HG03460 (cell line): ENCODE measurements around the gene RGS4.

ENCODE experiments used
- ATAC-seq: cut with Tn5 transposase; IDR thresholded peaks from one replicate; pipeline ENCODE4 v1.9.1; 2021; ENCODE audit not compliant: unreplicated experiment

The RGS4 gene

DNA sequence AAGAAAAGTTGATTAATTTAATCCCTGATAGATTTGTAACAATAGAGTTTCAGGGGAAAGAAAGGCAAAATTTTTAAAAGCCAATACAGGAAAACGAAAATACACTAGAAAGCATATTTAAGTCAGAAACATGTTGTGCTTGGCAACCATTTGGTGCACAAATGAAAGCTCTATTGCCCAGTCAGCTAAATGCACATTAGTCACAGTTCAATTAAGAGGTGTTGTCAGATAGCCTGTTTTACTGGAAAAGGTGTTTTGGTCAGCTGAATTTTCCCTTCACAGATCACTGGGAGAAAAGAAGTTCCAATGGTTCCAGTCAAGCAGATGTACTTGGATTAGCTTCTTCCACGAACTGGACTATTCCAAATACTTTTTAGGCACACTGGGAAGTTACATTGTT lies 25.4 kb downstream of the RGS4 start:
- no peak for ATAC-seq

DNA sequence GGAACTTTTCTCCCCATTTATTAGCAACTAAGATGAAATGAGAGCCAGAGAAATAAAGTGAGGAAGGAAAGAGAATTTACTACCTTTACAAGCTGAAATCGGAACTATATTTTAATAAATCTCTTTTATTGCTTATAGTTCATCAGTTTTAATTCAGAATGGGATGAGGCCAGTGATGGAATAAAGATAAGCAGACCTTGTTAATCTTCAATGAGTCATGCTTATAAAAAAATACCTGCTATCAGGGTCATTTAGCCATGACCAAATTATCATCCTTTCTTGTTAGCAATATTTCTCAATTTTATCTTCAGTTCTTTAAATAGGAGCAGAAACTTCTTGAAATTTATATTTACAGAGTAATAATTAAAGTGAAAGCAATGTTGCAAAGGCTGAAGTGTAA lies 26.1 kb downstream of the RGS4 start:
- no peak for ATAC-seq

DNA sequence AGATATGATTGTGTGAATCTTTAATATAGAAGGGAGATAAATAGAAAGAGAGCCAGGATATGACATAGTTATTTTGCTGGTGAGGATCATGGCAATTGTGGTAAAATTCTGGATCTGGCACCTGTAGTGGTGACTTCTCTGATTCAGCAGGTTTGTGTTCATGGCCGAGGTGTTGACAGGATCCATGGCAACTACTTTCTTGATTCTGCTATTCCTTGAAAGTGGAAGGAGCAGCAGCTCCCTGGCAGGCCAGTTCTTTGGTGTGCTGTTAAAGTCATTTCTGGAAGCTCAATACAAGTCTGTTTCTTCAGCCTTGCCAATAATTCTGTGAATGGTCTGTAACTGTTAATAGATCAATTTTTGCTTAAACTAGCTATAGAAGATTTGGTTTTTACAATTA lies 33.4 kb downstream of the RGS4 start:
- ATAC-seq = no peak

DNA sequence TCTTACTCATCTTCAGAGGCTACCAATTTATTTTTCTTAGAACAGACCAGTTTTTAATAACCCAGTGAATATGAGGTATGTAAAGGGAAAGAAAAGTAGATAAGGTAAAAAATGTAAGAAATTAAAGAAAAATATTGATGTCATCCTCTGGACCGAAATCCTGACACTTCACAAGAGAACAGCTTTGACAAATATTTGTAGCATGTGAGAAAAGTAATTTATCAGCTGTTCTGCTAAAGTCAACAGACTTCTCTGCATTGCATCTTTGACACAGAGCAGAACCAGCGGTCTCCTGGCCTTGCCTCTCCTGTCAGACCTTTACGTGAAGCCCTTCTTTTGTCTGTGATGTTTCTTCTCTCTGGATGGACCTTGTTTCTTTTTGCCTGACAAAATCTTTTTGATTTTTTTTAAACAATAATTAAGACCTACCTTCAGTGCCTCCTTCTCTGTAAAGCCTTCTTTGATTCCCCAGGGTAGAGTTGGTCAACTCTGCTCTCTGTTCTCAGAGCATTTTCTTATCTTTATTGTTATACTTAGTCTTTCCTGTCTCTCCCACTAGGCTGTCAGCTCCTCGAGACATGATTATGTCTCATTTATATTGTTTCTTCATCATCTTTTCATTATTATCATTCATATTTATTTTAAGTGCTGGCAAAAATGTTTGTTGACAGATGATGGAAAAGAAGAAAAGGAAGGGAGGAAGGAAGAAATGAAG lies 35.4 kb downstream of the RGS4 start:
- ATAC-seq = no peak

DNA sequence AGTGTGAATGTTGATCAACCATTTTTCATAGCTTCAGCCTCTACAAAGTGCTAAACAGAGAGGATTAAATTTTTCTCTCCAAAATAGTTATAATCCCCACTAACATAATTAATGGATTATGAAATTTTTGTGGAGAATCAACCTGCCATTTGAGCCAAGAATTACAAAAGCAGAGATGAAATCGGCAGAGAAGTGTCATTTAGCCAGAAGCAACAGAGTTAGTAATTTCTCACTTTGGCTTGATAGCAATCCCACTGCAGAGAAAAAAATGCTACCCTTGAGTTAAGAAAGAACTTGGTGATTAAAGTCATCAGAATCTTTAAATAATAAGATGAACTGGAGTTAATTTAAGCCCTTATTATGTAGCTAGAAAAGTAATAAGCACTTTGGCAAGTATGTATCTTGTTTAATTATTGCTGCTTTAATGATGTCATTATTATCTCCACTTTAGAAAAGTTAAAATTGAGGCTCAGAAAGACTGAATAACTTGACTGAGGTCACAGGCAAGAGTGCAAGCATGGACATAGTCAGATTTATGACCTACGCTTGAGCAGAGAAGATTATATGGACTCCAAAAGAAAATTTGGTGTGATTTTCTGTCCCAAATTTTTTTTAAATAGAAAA lies 37.3 kb downstream of the RGS4 start:
- ATAC-seq = no peak

DNA sequence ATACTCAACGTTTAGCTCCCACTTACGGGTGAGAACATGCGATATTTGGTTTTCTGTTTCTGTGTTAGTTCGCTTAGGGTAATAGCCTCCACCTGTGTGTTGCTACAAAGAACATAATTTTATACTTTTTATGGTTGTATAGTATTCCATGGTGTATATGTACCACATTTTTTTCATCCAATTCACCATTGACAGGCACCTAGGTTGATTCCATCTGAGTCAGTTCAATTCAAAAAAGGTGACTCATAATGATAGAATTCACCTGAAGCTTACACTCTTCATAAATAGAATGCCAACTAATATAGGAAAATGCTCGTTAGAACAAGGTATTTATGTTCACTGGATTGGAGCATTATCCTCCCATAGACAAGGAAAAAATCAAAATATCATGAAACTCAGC lies 38.5 kb downstream of the RGS4 start:
- ATAC-seq = no peak

DNA sequence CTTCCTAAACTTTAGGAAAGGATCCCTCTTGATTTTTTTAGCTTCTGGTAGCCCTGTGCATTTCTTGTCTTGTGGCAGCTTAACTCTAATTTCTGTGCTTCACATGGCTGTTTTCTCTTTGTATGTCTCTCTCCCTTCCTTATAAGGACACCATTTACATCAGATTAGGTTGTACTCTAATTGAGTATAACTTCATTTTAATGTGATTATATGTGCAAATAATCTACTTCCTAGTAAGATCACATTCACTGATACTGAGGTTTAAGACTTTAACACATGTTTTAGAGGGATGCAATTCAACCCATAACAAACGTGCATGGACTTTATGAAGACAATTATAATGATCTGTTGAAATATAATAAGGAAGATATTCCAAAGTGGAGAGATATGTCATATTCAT lies 46.7 kb downstream of the RGS4 start:
- no peak for ATAC-seq

DNA sequence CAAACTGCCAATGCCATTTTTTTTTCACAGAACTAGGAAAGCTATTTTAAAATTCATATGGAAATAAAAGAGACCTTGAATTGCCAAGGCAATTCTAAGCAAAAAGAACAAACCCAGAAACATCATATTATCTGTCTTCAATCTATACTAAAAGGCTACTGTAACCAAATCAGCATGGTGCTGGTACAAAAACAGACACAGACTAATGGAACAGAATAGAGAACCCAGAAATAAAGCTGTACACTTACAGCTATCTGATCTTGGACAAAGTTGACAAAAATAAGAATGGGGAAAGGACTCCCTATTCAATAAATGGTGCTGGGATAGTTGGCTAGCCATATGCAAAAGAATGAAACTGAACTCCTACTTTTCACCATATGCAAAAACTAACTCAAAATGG lies 50.5 kb downstream of the RGS4 start:
- ATAC-seq = no peak

DNA sequence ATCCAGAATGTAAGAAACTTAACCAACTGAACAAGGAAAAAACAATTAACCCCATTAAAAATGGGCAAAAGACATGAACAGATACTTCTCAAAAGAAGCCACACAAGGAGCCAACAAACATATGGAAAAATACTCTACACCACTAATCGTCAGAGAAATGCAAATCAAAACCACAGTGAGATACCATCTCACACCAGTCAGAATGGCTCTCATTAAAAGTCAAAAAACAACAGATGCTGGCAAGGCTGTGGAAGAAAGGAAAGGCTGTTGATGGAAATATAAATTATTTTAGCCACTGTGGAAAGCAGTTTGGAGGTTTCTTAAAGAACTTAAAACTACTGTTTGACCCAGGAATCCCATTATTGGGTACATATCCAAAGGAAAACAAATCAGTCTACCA lies 51.2 kb downstream of the RGS4 start:
- no peak for ATAC-seq

DNA sequence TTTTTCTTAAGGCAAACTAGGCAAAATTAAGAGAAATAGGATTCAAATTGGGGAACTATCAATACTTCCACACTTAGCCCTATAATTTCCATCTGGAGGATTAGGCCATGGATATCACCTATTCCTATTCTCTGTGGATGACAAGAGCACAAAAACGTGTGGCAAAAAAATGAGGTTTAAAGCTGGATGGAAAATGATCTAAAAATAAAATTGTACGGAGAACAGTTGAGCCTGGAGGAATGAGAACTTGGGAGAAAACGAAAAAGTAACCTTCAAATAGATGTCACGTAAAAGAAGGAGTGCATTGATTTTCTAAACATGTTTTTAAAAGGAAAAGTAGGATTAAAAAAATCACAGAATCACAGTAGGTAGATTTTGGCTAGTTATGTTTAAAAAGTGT lies 55.7 kb downstream of the RGS4 start:
- no peak for ATAC-seq
